GM19455 (cell line): ENCODE results near the gene EPHB1.
"Not testable (repeated sequence)": the region's sequence is repeated elsewhere in the genome, so short reads cannot be mapped to it uniquely, and the experiment has no call there.

ENCODE experiments used
- ATAC-seq: cut with Tn5 transposase; IDR thresholded peaks from one replicate; pipeline ENCODE4 v1.9.1; 2021; ENCODE audit not compliant: unreplicated experiment

The EPHB1 gene

DNA sequence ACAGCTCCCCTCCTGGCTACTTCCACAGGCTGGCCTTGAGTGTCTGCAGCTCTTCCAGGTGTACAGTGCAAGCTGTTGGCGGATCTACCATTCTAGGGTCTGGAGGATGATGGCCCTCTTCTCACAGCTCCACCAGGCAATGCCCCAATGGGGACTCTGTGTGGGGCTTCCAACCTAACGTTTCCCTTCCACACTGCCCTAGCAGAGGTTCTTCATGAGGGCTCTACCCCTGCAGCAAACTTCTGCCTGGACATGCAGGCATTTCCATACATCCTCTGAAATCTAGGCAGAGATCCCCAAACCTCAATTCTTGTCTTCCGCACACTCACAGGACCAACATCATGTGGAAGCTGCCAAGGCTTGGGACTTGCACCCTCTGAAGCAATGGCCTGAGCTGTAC is 438.4 kb downstream of the EPHB1 start:
- ATAC-seq: not testable (repeated sequence)

DNA sequence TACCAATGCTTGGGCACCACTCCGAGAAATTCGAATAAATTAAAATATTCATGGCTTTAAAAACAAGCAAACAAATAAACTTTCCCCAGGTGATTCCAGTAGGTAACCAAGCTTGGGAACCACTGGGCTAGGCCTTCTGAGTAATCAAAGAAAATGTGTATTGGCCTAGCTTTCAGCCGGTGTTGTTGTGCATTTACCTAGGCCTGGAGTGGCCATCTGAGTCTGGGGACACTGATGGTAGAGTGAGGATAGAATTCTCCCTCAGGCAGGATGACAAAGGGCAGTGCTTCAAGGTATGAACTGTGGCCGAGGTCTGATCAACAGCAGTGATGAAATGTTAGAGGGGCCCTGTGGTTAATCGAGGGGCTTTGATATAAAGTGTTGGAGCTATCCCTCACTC is 440.5 kb downstream of the EPHB1 start:
- no peak for ATAC-seq

DNA sequence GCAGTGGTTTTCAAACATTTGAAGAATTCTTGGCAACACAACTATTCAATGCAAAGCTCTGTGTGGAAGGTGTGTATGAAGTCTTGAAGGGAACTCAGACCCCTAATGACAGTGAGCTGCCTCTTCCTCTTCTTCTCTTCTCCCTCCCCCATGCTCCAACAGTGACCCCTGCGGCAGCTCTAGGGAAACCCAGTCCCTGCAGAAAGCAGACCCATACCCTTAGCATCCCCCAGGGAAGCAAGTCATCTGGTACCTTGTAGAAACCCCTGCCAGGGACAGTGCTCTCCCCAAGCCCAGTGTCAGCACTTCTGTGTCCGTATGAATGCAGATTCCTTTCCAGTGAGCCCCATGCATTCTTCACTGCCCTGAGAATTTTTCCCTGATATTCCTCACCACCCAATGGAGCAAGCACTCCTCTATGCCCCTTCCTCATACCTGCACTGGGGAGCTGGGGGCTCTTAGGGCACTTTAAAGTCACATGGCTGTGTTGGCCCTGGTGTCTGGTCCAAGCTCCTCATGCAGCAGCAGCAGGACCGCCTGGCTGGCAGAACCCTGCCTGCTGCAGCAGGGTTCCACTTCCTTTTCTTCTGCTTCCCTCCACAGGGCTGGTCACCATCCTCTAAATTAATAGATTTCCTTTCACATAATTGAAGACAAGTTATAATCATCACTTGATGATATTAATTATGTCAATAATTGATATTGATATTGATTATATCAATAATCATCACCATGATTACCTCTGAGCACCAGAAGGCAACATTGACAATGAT is 442.5 kb downstream of the EPHB1 start:
- no peak for ATAC-seq

DNA sequence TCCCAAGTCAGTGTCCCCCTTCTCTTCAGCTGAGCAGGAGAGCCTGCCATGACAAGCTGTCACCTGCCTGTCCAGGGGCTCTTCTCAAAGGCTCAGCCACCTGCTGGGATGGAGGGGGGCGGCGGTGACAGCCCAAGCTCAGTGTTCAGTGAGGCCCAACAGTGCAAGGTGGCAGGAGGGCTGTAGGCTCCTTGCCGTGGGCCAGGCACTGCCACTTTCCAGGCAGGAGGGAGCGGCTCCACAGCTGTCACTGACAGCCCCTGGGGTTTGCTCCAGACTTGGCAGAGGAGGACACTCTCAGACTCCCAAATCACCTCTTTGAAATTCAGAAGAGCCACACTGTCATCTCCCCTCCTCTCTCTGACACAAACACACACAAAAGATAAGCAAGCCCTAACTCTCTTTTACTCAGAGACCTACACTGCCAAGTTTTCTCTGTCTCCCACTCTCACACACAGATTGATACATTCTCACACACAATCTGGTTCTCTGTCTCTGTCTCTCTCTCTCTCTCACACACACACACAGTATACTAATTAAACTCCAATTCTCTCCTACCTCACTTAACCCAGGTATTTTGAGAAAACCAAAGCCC is 443.3 kb downstream of the EPHB1 start:
- no peak for ATAC-seq

DNA sequence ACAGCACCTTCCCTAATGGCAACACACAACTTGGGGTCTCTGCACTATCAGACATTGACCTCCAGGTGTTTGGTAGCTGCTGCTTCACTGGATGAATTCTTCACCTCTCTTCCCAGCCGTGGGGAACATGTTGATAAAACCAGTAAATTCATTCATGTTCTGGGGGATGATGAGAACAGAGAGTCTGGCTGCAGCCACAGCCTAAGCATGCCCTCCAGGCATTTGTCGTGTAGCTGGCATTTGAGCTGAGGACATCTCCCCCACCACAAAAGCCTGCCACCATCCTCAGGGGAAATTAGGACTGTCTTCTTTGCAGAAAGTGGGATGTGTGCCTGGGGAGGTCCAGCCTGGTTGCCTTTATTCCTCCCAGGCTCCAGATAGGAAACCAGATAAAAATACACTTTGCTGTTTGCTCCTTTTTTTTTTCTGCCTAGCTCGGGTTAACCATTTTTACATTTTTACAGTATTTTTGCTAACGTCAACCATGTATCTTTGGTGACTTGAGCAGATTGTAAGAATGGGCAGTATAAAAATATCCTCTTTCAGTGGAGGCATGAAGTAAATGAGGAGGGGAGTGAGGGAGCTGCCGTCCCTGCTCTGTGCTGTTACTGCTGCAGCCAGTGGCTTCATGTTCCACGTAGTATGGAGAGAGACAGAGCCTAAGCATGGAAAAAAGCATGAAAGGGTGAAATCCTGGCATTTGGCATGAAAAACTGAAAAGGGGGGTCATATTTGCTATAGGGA is 444.0 kb downstream of the EPHB1 start:
- ATAC-seq: no peak

DNA sequence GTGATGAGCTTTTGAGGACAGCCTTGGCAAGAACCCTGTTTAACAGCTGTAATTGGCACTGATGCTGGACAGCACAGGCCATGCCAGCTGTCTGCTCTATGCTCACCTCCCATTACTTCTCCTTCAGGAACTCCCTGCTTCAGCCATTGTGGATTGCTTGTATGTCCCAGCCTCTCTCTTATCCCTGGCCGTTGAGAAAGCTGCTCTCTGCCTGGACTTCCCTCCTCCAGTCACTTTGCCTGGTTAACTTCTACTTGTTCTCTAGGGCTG is 444.5 kb downstream of the EPHB1 start:
- no peak for ATAC-seq

DNA sequence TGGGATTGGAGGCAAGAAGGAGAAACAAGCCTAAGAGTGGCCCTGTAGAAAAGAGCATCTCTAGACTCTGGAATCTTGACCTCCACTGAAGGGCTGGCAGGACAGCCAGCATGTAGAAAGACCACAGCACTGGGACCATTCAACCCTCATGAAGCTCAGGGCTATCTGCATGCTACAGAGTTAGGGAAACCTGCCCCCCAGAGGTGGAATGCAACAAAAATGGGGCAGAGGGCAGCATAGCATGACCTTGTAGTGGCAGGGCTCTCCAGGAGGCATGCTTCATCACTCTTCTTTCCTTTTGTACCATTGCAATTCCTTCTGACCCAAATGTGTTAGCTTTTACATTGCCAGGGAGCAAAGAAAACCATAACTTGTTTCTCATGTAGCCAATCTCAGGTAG is 445.4 kb downstream of the EPHB1 start:
- no peak for ATAC-seq

DNA sequence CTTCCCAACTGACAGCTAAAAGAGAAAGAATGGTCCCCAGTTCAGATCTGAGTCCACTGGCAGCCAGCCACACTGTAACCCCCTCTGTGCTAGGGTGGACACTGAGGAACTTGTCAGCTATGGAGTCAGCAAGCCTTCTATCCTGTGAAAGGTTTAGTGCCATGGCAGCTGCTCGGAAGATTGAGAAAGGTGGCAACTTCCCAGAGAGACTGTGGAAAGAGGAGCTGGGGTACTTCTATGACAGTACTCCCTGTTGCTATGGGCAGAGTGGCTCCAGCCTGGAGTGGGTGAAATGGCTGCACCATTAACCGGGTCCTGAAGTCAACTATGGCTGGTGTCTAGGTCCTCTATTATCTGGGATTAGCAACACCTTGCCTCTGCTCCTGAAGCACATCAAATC is 447.2 kb downstream of the EPHB1 start:
- ATAC-seq: no peak

DNA sequence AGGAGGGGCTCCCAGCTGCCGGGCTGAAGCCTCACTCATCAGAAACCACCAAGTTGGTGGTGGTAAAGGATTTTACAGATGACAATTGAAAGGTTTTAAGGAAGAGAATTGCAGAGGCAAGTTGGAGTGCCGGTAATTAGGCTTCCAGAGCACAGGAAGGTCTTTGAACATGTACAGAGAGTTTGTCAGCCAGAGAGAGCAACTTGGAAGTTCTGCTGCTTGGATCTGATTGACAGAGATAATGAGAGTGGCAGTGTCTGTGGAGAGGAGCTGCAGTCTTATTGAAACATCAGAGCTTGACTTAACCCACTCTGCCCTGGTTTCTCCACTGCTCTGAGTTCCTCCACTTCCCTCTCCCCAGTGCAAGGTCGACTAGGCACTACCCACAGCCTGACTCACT is 448.6 kb downstream of the EPHB1 start:
- ATAC-seq: no peak

DNA sequence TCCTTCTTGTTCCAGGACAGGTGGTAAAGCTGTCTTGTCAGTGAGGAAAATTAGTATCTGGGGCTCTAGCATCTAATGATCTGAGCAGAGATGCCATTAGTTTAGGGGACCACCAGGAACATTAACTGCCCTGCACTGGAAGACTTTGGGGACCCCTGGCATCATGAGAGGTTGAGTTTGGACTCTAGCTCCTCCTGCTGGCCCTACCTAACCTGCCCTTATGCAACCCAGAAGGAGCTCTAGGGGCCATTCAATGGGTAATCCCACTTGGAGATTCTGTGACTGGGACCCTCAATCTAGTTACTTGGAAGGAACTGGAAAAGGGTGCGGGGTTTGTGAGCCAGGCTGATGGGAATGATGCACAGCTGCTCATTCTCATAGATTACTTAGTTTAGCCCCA is 451.0 kb downstream of the EPHB1 start:
- ATAC-seq: no peak

DNA sequence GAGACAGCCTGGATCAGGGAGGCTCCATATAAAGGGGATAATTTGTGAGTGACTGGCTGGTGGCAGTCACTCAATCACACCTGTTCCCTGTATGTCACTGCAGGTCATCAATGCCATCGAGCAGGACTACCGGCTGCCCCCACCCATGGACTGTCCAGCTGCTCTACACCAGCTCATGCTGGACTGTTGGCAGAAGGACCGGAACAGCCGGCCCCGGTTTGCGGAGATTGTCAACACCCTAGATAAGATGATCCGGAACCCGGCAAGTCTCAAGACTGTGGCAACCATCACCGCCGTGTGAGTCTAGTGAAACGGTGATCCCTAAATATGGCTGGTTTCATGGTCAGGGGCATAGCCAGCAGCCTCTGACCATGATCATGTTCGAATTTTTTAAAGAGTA is 453.2 kb downstream of the EPHB1 start:
- ATAC-seq: no peak

DNA sequence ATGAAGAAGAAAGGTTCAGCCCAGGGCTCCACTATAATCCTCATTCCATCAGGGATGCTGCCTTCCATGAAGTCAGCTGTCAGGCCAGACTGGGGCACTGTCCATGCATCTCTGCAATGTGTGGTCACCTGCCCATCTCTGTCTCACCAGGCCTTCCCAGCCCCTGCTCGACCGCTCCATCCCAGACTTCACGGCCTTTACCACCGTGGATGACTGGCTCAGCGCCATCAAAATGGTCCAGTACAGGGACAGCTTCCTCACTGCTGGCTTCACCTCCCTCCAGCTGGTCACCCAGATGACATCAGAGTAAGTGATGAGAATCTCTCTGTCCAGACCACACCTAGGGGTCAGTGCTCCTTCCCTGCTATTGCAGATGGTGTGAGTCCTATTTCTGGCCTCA is 454.1 kb downstream of the EPHB1 start:
- no peak for ATAC-seq

DNA sequence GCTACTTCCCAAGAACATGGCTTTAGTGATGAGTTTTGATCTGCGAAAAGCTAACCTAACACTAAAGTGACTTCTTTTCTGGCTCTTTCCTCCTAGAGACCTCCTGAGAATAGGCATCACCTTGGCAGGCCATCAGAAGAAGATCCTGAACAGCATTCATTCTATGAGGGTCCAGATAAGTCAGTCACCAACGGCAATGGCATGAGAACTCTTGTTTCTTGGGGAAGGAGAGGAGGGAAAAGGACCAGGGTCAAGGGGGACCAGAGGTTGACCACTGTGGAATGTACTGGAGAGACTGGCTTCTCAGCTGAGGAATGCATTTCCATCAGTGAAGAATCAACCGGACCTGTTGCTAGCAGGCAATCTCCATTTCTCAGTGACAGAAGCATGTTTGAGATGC is 463.9 kb downstream of the EPHB1 start:
- ATAC-seq: no peak

DNA sequence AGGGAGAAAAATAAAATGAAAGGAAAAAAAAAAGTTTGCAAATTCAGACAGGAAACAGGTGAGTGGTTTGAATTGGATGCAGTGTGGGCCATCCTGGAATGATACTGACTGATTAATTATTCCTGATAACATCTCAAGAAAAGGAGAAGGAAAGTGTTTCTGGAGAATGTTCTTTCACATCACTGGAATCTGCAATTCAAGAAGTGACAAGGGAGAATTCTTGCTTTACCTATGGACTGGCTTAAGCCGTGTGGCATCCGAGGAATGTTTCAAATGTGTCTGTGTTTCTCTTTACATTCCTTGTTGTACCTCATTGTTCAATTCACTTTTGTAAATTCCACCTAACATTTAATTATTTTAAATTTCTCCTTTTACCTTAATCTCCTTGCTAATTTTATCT is 465.0 kb downstream of the EPHB1 start:
- no peak for ATAC-seq

DNA sequence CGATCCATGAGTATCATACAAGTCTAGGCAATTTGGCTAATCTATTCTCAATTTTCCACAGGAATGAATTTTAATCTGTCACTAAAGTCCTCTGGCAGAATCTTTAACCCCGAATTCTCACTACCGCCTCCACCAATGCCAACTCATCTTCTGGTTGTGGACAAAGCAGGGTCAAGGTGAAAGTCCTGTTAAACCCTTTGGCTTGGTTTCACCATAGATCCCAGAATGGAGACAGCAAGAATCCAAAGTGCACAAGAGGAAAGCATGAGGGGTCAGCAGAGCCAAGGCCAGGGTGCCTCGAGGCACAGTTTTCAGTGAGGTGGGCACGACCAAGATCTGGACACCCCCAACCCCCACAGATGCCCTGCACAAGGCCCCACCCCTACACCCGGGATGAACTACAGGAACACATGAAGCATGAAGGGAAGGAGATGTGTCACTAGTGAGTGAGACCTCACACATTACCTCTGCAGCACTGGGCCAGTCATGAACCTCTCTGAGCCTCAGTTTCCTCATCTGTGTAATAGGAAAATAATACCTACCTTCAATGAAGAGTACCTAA is 466.2 kb downstream of the EPHB1 start:
- ATAC-seq: no peak

DNA sequence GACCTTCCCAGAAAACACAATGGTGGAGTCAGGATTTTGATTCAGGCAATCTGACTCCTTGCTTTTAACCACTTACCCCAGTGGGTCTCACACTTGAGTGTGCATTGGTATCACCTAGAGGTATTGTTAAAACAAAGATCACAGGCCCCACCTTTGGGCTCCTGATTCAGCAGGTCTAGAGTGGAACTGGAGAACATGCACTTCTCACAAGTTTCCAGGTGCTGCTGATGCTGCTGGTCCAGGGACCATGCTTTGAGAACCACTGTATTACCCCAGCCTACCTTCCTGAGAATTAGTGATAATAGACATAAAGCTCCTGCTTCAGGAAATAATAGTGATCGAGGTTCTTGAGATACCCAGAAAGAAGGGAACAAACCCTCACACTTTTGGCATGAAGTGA is 466.9 kb downstream of the EPHB1 start:
- no peak for ATAC-seq

DNA sequence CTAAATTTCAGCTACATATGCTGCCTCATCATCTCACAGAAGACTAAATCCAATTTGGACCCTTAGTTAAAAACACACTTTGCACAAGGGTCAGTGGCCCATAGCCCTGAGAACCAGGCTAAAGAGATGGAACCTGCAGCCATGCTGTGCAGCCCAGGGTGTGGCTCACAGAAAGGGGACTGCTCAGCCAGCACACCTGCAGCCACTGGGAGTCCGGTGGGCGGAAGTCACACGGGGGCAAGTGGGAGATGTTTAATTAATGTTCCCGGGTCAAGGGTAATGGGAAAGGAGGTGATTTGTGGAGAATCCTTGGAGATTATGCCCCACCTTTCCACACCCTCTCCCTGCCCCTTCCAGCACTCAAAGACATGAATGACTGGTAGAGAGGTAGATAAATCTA is 467.4 kb downstream of the EPHB1 start:
- ATAC-seq: no peak

DNA sequence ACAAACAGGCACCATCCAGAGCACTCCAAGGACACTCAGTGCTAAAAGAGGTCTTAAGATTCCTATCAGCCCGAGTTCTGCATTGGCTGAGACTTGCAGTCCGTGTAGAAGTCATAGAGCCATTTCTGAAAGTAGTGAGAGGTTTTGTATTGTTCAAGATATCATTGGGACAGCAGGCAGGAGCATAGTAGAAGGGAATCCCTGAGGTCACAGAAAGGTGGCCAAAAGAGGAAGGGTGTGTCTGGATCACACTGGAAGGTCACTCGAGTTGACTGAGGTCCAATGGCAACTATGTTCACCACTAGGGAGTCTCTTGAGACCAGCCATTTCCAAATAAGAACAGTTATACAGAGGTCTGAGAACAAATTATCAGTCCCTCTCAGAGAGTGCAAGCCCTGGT is 468.3 kb downstream of the EPHB1 start:
- no peak for ATAC-seq

DNA sequence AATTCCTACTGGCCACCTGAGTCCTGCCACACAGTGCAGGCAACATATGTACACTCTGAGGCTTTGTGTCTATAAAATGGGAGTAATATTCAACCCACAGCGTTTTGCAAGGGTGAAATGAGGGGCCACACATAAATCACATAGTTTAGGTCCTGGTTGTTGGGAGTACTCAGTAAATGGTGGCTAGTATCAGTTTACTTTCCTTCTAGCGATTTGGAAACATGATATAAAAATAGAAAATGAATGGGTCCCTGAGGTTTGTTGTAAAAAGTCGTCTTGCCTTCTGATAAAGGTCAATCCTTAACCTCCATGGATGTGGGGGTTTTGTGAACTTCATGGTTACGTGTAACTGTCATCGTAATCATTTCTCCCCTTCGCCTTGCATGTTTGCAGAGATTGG is 472.4 kb downstream of the EPHB1 start:
- no peak for ATAC-seq

DNA sequence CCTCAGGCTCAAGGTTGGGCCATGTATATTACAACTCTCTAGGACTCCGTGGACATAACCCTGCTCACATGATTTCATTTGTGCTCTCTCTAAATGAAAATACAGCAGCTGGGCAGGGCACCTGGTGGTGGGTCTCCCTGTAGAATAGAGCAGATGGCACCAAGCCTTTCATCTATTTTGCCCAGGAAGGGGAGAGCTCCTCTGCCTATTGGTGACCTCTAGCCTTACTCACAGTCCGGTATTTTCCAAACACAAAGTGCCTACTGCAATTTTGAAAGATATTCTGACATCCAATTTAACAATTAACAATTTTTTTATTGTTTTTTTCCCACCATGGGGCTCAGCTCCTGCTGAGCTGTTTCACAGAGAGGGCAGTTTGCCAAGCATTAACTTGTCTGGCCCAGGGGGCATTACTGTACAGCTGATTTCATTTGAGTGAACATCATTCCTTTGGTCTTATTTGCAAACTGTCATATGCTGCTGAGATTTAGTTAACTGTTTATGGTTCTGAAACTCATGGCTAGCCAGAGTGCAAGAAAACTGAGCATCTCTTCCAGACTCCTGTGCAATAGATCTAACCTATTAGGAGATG is 474.0 kb downstream of the EPHB1 start:
- no peak for ATAC-seq

DNA sequence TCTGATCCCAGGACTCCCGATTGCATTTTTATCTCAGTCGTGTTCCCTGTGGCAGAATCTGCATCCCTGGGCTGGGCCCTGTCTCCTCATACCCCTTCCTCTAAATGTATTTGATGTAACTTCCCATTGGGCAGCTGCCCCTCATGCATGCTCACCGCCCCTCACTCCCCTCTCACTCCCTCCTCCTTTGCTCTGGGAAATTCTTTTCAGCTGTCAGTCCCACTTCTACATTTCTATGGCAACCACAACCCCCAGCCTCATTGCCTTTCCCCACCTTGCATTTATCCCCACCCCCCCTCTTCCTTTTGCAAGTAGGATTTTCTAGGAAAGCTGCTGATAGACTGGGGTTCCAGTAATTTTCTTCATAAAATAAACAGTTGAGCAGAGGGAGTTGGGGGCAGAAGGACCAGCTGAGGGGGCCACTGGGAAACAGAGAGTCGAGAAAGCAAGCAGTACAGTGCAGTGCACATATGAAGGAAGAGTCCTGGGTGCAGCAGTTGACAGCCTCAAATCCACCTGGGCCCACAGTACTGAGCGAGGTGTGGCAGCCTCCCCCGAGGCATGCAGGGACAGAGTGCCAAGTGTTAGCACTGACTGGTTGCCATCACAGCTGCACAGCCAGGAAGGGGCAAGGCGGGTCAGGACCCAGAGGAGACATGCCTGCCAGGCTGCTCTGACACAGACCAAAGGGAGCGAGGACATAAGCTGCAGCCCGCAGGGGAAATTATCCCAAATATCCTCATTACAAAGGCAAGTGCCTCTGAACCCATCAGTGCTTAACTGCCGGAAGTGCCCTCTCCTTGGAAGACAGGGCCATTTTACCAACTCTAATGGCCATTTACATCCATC is 476.3 kb downstream of the EPHB1 start:
- no peak for ATAC-seq
